Body of pancreas (tissue), 4 donors: ENCODE results near the gene DOCK3. TPM values are rescaled to one million over a fixed set of nuclear protein-coding genes. Genes with fewer than 3 reads are reported as not detected.

ENCODE experiments used
- ATAC-seq: fragments of 150-250 bp; one replicate; pipeline ENCODE4 v1.9.1; 2016
- DNase-seq, 4 donors: peaks; one replicate each; pipeline ENCODE4 v3.0.0-alpha.2; 2019
- H3K27ac ChIP-seq, 4 donors: fragments of 200-600 bp; sonication (generic); 1 replicate in 3 of 4; 2 replicates in 1 of 4; pipeline versions ENCODE4 v1.5.1 to v1.6.1; 2016 to 2019; ENCODE audit warnings: mild to moderate bottlenecking in 1 of 4, mixed read lengths in 1 of 4, moderate library complexity in 1 of 4
- H3K27me3 ChIP-seq, 2 donors: fragments of 200-600 bp; sonication (generic); one replicate each; pipeline ENCODE4 v1.6.0; 2016; ENCODE audit warnings: mild to moderate bottlenecking in 1 of 2
- H3K36me3 ChIP-seq, 2 donors: fragments of 200-600 bp; sonication (generic); replicated peaks in 1 of 2; 2 replicates each; pipeline ENCODE4 v1.5.1; 2016; ENCODE audit warnings: low read depth in 2 of 2; ENCODE audit not compliant: insufficient read depth in 1 of 2
- H3K4me1 ChIP-seq: fragments of 200-600 bp; sonication (generic); one replicate; pipeline ENCODE4 v1.6.0; 2016
- H3K4me3 ChIP-seq, 2 donors: fragments of 200-600 bp; sonication (generic); 1 replicate in 1 of 2; 2 replicates in 1 of 2; pipeline ENCODE4 v1.5.1; 2016 to 2019
- H3K9me3 ChIP-seq, 3 donors: fragments of 200-600 bp; sonication (generic); 1 replicate in 2 of 3; 2 replicates in 1 of 3; pipeline ENCODE4 v1.5.1; 2016
- POLR2A ChIP-seq, 3 donors: fragments of 450-650 bp; IDR thresholded peaks; one replicate each; pipeline ENCODE4 v1.6.1; 2016; ENCODE audit warnings: antibody characterized with exemption in 3 of 3, mild to moderate bottlenecking in 2 of 3
- WGBS, 2 donors: methylation state at CpG; one replicate each; pipeline ENCODE4 v1.1.5; 2017; 5-methylcytosine and 5-hydroxymethylcytosine counted together
- intact Hi-C: fragments of 100-400 bp; cut with DNase I; formaldehyde crosslinking; loops from one replicate; pipeline ENCODE4 v1.15.1; 2023
- total RNA-seq, 2 donors: library from RNA; depleted of rRNA; stranded (reverse); fragments of >200 nt; gene quantifications; one replicate each; pipeline ENCODE4 v1.1.0, GENCODE V29; 2016
- TF ChIP-seq, protein P1 (sequence below), 7 experiments: fragments of 450-650 bp in 4 of 7; fragments of 200-600 bp in 3 of 7; sonication (generic) in 3 of 7; IDR thresholded peaks; one replicate each; pipeline ENCODE4 v1.5.1; 2016 to 2019; ENCODE audit warnings: antibody characterized with exemption in 7 of 7

DOCK3 gene
- total RNA-seq, 2 donors from 2014 or later = 0.52 TPM; not detected in 1

DNA sequence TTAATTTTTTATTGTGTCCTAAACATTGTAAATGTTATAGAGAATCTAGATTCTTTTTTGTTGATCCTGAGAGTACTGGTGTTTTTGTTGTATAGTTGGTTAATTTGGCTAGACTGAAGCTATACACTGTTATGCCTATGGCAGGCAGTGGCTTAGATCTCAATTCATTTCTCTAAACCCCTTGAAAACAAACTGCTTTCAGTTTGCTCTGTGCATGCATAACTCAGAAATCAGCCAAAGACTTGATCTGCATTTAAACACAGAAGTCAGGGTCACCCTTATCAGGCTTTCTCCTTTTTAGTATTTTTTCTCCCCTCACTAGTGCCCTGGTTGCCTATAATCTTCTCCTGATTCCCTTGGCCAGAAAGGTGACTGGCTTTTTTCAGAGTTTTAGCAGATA is 360.9 kb downstream of the DOCK3 start:
- ATAC-seq (no peak), DNase-seq (no peak)
- H3K27me3 ChIP-seq = no peaks in the 10 kb centered on the region
- H3K4me1 ChIP-seq = no peaks in the 10 kb centered on the region
- H3K27ac ChIP-seq = no peak overlapping the region
- no peaks in the 10 kb centered on the region for H3K9me3 ChIP-seq
- intact Hi-C loops = no loop called here
- TF ChIP-seq, protein P1, sequence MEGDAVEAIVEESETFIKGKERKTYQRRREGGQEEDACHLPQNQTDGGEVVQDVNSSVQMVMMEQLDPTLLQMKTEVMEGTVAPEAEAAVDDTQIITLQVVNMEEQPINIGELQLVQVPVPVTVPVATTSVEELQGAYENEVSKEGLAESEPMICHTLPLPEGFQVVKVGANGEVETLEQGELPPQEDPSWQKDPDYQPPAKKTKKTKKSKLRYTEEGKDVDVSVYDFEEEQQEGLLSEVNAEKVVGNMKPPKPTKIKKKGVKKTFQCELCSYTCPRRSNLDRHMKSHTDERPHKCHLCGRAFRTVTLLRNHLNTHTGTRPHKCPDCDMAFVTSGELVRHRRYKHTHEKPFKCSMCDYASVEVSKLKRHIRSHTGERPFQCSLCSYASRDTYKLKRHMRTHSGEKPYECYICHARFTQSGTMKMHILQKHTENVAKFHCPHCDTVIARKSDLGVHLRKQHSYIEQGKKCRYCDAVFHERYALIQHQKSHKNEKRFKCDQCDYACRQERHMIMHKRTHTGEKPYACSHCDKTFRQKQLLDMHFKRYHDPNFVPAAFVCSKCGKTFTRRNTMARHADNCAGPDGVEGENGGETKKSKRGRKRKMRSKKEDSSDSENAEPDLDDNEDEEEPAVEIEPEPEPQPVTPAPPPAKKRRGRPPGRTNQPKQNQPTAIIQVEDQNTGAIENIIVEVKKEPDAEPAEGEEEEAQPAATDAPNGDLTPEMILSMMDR (IDR thresholded peaks at IDR 0.05) = no peak
- no peak for TF ChIP-seq POLR2A (IDR thresholded peaks at IDR 0.05)
- no peak overlapping the region for H3K4me3 ChIP-seq
- H3K36me3 ChIP-seq = no peaks in the 10 kb centered on the region

DNA sequence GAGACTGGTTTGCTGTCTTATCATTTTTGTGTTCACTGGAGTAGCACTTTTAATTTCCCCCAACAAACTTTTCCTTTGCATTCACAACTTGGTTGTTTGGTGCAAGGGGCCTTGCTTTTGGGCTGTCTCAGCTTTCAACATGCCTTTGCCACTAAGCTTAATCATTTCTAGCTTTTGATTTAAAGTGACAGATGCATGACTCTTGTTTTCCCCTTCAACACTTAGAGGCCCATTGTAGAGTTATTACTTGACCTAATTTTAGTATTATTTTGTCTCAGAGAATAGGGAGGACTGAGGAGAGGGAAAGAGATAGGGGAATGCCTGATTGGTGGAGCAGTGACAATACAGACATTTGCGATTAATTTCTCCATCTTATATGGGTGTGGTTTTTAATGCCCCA is 370.3 kb downstream of the DOCK3 start:
- no peak overlapping the region for H3K4me3 ChIP-seq
- no peaks in the 10 kb centered on the region for H3K27me3 ChIP-seq
- TF ChIP-seq, protein P1 (IDR thresholded peaks at IDR 0.05) = no peak
- TF ChIP-seq POLR2A (IDR thresholded peaks at IDR 0.05) = no peak
- intact Hi-C loops = no loop called here
- no peak for DNase-seq
- H3K4me1 ChIP-seq = no peaks in the 10 kb centered on the region
- no peak for ATAC-seq
- H3K36me3 ChIP-seq = no peaks in the 10 kb centered on the region
- H3K9me3 ChIP-seq = no peaks in the 10 kb centered on the region
- no peak overlapping the region for H3K27ac ChIP-seq
- 78 to 96% methylated on average over 1 of the region's 1 CpG for WGBS, 2 donors

DNA sequence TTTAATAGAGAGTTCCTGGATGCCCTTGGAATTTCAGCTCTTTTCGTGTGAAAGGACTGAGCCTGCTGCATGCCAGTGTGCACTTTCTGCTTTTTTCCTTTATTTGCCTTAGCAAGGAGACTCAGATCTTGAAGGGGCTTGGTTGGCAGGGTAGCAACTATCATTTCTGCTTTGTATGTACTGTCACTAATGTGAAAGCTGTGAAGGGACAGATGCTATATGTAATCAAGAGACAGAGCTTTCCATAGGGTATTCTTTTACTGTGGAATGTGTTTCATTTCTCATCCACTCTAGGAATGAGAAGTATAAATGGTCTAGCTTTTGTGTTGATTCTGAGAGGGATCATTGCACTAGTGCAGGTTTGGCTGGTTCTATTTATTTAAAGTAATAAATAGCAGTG is 377.8 kb downstream of the DOCK3 start:
- intact Hi-C loops = no loop called here
- no peaks in the 10 kb centered on the region for H3K4me1 ChIP-seq
- WGBS, 2 donors = 63 to 69% methylated on average over 1 of the region's 1 CpG
- no peaks in the 10 kb centered on the region for H3K27me3 ChIP-seq
- no peak overlapping the region for H3K4me3 ChIP-seq
- TF ChIP-seq POLR2A (IDR thresholded peaks at IDR 0.05) = no peak
- TF ChIP-seq, protein P1 (IDR thresholded peaks at IDR 0.05) = no peak
- ATAC-seq (no peak), DNase-seq (no peak)
- no peaks in the 10 kb centered on the region for H3K9me3 ChIP-seq
- H3K36me3 ChIP-seq = no peaks in the 10 kb centered on the region
- no peak overlapping the region for H3K27ac ChIP-seq

DNA sequence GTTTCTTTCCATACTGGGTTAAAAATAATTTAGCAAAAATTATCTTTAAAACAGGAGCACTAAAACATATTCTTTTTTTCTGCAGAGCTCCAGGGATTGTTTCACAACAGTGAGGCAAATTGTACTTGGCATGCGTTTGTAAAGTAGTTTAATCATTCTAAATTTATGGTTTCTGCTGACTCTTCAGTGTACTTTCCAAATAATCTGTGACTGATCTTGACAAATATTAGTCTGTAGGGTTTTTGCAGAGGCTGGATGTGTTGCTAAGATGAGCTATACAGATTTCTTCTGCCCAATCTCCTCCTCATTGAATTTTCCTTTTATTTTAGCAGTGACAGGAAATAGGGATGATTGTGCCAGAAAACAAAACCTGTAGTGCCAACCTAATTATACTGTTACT is 382.4 kb downstream of the DOCK3 start:
- intact Hi-C loops = no loop called here
- Histone ChIP-seq H3K4me3 (no peak overlapping the region), H3K27me3 (no peaks in the 10 kb centered on the region), H3K4me1 (no peaks in the 10 kb centered on the region), H3K36me3 (no peaks in the 10 kb centered on the region), H3K9me3 (no peaks in the 10 kb centered on the region), H3K27ac (no peak overlapping the region)
- ATAC-seq (no peak), DNase-seq (no peak)
- WGBS, 2 donors = 39 to 42% methylated on average over 1 of the region's 1 CpG
- TF ChIP-seq, protein P1 (IDR thresholded peaks at IDR 0.05) = no peak
- TF ChIP-seq POLR2A (IDR thresholded peaks at IDR 0.05) = no peak

DNA sequence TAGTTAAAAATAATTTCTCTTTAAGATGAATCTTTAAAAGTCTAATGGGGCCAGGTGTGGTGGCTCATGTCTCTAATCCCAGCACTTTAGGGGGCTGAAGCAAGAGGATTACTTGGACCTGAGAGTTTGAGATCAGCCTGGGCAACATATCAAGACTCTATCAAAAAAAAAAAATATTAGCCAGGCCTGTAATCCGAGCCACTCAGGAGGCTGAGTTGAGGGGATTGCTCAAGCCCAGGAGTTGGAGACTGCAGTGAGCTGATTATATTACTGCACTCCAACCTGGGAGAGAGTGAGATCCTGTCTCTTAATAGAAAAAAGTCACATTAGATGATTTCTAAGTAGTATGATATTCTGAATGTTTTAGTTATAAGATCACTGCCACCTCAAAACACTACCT is 388.3 kb downstream of the DOCK3 start:
- intact Hi-C loops = no loop called here
- Histone ChIP-seq H3K9me3 (no peaks in the 10 kb centered on the region), H3K4me3 (no peak overlapping the region), H3K36me3 (no peaks in the 10 kb centered on the region), H3K4me1 (no peaks in the 10 kb centered on the region), H3K27ac (no peak overlapping the region), H3K27me3 (no peaks in the 10 kb centered on the region)
- DNase-seq = no peak
- ATAC-seq = no peak
- 45 to 50% methylated on average over 1 of the region's 1 CpG for WGBS, 2 donors
- TF ChIP-seq, protein P1 (IDR thresholded peaks at IDR 0.05) = no peak
- no peak for TF ChIP-seq POLR2A (IDR thresholded peaks at IDR 0.05)
